PC-3 (cell line): ENCODE results near the gene ITPKC. TPM values are rescaled to one million over a fixed set of nuclear protein-coding genes. Genes with fewer than 3 reads are reported as not detected.

ENCODE experiments used
- ATAC-seq: fragments of 200-7000 bp; cut with Tn5 transposase; 2 replicates; pipeline ENCODE4 v1.9.1; 2020; ENCODE audit warnings: mild to moderate bottlenecking, moderate library complexity
- BruUV-seq: library from RNA; stranded (reverse); fragments of 400-500 nt; replicated peaks from 2 replicates; lab custom pipeline; 2021; lab: Mats Ljungman, UMichigan
- CTCF ChIA-PET: fragments of 300-600 bp; sonication (Branson Sonifier 250); formaldehyde crosslinking; loops from one replicate; lab custom pipeline; 2022; ENCODE audit warnings: antibody characterized with exemption; lab: Charles Lee
- POLR2A ChIA-PET: fragments of 300-600 bp; sonication (Branson Sonifier 250); formaldehyde crosslinking; loops from one replicate; lab custom pipeline; 2022; ENCODE audit warnings: antibody characterized with exemption; ENCODE audit not compliant: unreplicated experiment; lab: Charles Lee
- DNase-seq: peaks from one replicate; pipeline ENCODE4 v3.0.0-alpha.2; 2015
- H2AFZ ChIP-seq: fragments of 300-600 bp; sonication (generic); 2 replicates; pipeline ENCODE4 v1.6.0; 2016; ENCODE audit warnings: antibody characterized with exemption, low read length
- H3F3A ChIP-seq: fragments of 300-600 bp; sonication (generic); one replicate; pipeline ENCODE4 v1.6.0; 2017; ENCODE audit warnings: antibody characterized with exemption, low read length, control low read depth, mild to moderate bottlenecking; ENCODE audit not compliant: unreplicated experiment
- H3K27ac ChIP-seq: fragments of 300-600 bp; sonication (generic); 2 replicates; pipeline ENCODE4 v1.5.1; 2016; ENCODE audit warnings: mild to moderate bottlenecking, low read length
- H3K27me3 ChIP-seq: fragments of 300-600 bp; sonication (generic); 2 replicates; pipeline ENCODE4 v1.6.1; 2016; ENCODE audit warnings: low read length, mixed read lengths
- H3K36me3 ChIP-seq: fragments of 300-600 bp; sonication (generic); 2 replicates; pipeline ENCODE4 v1.6.1; 2016; ENCODE audit warnings: low read depth, mixed run types, low read length, mixed read lengths
- H3K4me1 ChIP-seq: fragments of 300-600 bp; sonication (generic); 2 replicates; pipeline ENCODE4 v1.5.1; 2016; ENCODE audit warnings: low read length; ENCODE audit not compliant: insufficient read depth
- H3K4me2 ChIP-seq: fragments of 300-600 bp; sonication (generic); 2 replicates; pipeline ENCODE4 v1.6.0; 2016; ENCODE audit warnings: low read length
- H3K4me3 ChIP-seq: fragments of 300-600 bp; sonication (generic); 2 replicates; pipeline ENCODE4 v1.5.1; 2016; ENCODE audit warnings: mild to moderate bottlenecking, low read length, mixed read lengths
- H3K79me2 ChIP-seq: fragments of 300-600 bp; sonication (generic); 2 replicates; pipeline ENCODE4 v1.6.1; 2017; ENCODE audit warnings: low read length, mixed read lengths
- H3K9ac ChIP-seq: fragments of 300-600 bp; sonication (generic); 2 replicates; pipeline ENCODE4 v1.6.0; 2016; ENCODE audit warnings: mild to moderate bottlenecking, low read length
- H3K9me2 ChIP-seq: fragments of 300-600 bp; sonication (generic); replicated peaks from 2 replicates; pipeline ENCODE4 v1.6.1; 2016; ENCODE audit warnings: mixed run types, low read length, mixed read lengths
- H3K9me3 ChIP-seq: fragments of 300-600 bp; sonication (generic); 2 replicates; pipeline ENCODE4 v1.6.1; 2016; ENCODE audit warnings: low read length, mixed read lengths
- H4K20me1 ChIP-seq: fragments of 300-600 bp; sonication (generic); 2 replicates; pipeline ENCODE4 v1.6.1; 2016; ENCODE audit warnings: low read length, mixed read lengths
- EZH2 ChIP-seq: fragments of 300-600 bp; sonication (generic); IDR thresholded peaks from one replicate; pipeline ENCODE4 v1.6.1; 2017; ENCODE audit warnings: antibody characterized with exemption, mild to moderate bottlenecking, low read length; ENCODE audit not compliant: unreplicated experiment
- EZH2phosphoT487 ChIP-seq: fragments of 300-600 bp; sonication (generic); IDR thresholded peaks from 2 replicates; pipeline ENCODE4 v1.6.1; 2018; ENCODE audit warnings: mild to moderate bottlenecking, antibody characterized with exemption, low read length, borderline replicate concordance
- intact Hi-C: fragments of 100-400 bp; cut with micrococcal nuclease; formaldehyde crosslinking; loops from 2 replicates; pipeline ENCODE4 v1.9.0; 2023
- total RNA-seq: library from RNA; depleted of rRNA; stranded (reverse); fragments of >200 nt; gene quantifications from 2 replicates; pipeline ENCODE4 v1.2.3, GENCODE V29; 2014
- TF ChIP-seq, protein P1 (sequence below): fragments of 300-600 bp; sonication (generic); conservative IDR thresholded peaks from 2 replicates; pipeline ENCODE4 v1.5.1; 2017; ENCODE audit warnings: antibody characterized with exemption, low read depth, mild to moderate bottlenecking, low read length

The ITPKC gene
- total RNA-seq, 1 experiment from 2014 or later, result 28.4 TPM

GRCh38 chr19:40714441-40715299, 2.2 kb upstream of the ITPKC start:
- H3K9me3 ChIP-seq, result no peaks in the 10 kb centered on the region
- H3F3A ChIP-seq, result no peaks in the 10 kb centered on the region
- H3K4me1 ChIP-seq, result peaks cover 17% of the 10 kb centered on the region
- no peaks in the 10 kb centered on the region for H3K27me3 ChIP-seq
- no peaks in the 10 kb centered on the region for H3K36me3 ChIP-seq
- H4K20me1 ChIP-seq, result peaks cover 14% of the 10 kb centered on the region
- H3K27ac ChIP-seq, result peak overlapping the region; percentile 100
- no peaks in the 10 kb centered on the region for H3K9me2 ChIP-seq
- ATAC-seq, result peak; percentile 59
- peaks cover 25% of the 10 kb centered on the region for H3K79me2 ChIP-seq
- ChIA-PET POLR2A (no interaction called here), CTCF (no interaction called here)
- peak; percentile 84 for DNase-seq
- peak overlapping the region; percentile 99 for H3K9ac ChIP-seq
- BruUV-seq, result no TSS peak
- TF ChIP-seq EZH2phosphoT487 (no peak), EZH2 (no peak)
- TF ChIP-seq, protein P1, sequence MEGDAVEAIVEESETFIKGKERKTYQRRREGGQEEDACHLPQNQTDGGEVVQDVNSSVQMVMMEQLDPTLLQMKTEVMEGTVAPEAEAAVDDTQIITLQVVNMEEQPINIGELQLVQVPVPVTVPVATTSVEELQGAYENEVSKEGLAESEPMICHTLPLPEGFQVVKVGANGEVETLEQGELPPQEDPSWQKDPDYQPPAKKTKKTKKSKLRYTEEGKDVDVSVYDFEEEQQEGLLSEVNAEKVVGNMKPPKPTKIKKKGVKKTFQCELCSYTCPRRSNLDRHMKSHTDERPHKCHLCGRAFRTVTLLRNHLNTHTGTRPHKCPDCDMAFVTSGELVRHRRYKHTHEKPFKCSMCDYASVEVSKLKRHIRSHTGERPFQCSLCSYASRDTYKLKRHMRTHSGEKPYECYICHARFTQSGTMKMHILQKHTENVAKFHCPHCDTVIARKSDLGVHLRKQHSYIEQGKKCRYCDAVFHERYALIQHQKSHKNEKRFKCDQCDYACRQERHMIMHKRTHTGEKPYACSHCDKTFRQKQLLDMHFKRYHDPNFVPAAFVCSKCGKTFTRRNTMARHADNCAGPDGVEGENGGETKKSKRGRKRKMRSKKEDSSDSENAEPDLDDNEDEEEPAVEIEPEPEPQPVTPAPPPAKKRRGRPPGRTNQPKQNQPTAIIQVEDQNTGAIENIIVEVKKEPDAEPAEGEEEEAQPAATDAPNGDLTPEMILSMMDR, result no peak
- peak overlapping the region; percentile 65 for H2AFZ ChIP-seq
- H3K4me3 ChIP-seq, result peak overlapping the region; percentile 74
- intact Hi-C loops, result loop anchor here (5.0 kb wide), 1 partner anchor 52 kb away; no protein-coding TSS in a partner anchor
- peak overlapping the region; percentile 95 for H3K4me2 ChIP-seq

- intact Hi-C loops, result loop anchor here (2.0 to 5.0 kb wide), 2 partner anchors 35 to 54 kb away; partner anchors contain the start of genes ACTMAP and SNRPA
- ATAC-seq, result peak; percentile 11
- Histone ChIP-seq H3K79me2 (peaks cover 39% of the 10 kb centered on the region), H3K9ac (peak overlapping the region; percentile 99), H4K20me1 (peaks cover 23% of the 10 kb centered on the region), H2AFZ (no peak overlapping the region), H3K4me2 (peak overlapping the region; percentile 95), H3K27ac (peak overlapping the region; percentile 100), H3K9me3 (no peaks in the 10 kb centered on the region), H3K36me3 (no peaks in the 10 kb centered on the region), H3F3A (no peaks in the 10 kb centered on the region), H3K4me3 (peak overlapping the region; percentile 99), H3K9me2 (no peaks in the 10 kb centered on the region), H3K4me1 (peaks cover 22% of the 10 kb centered on the region), H3K27me3 (no peaks in the 10 kb centered on the region)
- TF ChIP-seq, protein P1, result no peak
- TF ChIP-seq EZH2 (no peak), EZH2phosphoT487 (no peak)
- DNase-seq, result peak; percentile 91
- POLR2A ChIA-PET, result no interaction called here
- CTCF ChIA-PET, result interaction anchor here (0.6 kb wide), 1 partner anchor 34 kb away, joined by 3 read pairs; no protein-coding TSS in a partner anchor
- no TSS peak for BruUV-seq
These were observed 856 bp upstream of the ITPKC start for GRCh38 chr19:40716031-40716481.
